ENCODE measurements around the gene ABCC8.

- TF ChIP-seq HDAC2 (IDR thresholded peaks at IDR 0.05) (no peak), CTCF (IDR thresholded peaks at IDR 0.05) (no peak), SMC3 (IDR thresholded peaks at IDR 0.05) (no peak), POLR2A (IDR thresholded peaks at IDR 0.05; ENCODE audit: low read length) (no peak), REST (IDR thresholded peaks at IDR 0.05) (no peak), RFX5 (IDR thresholded peaks at IDR 0.05) (no peak), EP300 (IDR thresholded peaks at IDR 0.05) (no peak), CHD4 (IDR thresholded peaks at IDR 0.05; ENCODE audit: borderline replicate concordance) (no peak)
Observed at GRCh38 chr11:17430616-17431015, 46.0 kb downstream of the ABCC8 start.

Data from A549 (cell line).